GM20000 (cell line): Measurements from ENCODE around the gene RAPGEF3.

Experiments
- DNase-seq: peaks from one replicate; pipeline ENCODE4 v3.0.0; 2012; ENCODE audit warnings: low spot score
- CTCF ChIP-seq: IDR thresholded peaks from 2 replicates; pipeline ENCODE4 v1.5.1; 2012; ENCODE audit warnings: mild to moderate bottlenecking, control low read depth; ENCODE audit errors: extremely low read depth, missing control alignments

RAPGEF3 gene

DNA sequence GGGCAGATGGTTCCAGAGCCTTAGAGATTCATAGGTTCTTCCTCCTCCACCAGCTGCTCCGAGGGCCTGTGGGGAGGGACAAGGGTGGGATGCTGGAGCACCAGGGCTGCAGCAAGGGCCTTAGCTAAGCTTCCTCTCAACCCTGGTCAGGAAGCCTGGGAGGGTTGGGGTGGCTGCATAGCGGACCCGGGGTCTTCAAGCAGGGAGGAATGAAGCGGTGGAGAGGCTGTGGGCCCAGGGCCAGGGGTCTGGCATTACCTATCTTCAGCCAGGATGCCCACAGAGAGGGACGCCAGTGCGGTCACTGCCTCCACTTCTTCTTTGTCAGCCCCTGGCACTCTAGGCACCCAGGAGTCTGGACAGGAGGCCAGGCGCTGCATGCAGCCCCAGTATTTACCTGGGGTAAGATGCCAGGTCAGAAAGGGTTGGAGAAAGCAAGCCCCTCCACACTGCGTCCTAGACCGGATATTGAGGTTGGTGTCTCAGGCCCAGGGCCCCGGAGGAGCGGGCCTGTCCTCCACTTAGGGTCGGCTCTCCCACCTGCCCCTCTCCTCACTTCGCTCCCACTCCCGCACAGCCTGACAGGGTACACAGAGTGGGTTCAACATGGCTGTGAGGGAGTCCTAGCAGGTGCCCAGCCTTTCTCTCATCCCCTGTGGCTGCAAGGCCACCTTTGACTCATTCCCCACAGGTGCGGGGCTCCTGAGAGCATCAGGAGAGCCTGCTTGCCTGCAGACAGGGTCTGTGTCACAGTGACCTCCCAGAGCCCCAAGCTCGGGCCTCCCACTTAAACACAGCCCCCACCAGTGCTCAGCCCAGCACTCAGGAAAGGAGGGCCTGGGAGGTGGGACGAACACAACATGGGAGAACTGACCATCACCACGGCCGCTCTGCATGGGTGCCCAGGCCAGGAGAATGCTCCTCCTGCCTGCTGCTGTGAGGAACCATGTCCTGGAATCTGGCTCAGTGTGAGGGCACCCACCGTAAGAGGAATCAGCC, 25.4 kb upstream of the RAPGEF3 start:
- TF ChIP-seq CTCF, result no peak
- DNase-seq, result no peak

DNA sequence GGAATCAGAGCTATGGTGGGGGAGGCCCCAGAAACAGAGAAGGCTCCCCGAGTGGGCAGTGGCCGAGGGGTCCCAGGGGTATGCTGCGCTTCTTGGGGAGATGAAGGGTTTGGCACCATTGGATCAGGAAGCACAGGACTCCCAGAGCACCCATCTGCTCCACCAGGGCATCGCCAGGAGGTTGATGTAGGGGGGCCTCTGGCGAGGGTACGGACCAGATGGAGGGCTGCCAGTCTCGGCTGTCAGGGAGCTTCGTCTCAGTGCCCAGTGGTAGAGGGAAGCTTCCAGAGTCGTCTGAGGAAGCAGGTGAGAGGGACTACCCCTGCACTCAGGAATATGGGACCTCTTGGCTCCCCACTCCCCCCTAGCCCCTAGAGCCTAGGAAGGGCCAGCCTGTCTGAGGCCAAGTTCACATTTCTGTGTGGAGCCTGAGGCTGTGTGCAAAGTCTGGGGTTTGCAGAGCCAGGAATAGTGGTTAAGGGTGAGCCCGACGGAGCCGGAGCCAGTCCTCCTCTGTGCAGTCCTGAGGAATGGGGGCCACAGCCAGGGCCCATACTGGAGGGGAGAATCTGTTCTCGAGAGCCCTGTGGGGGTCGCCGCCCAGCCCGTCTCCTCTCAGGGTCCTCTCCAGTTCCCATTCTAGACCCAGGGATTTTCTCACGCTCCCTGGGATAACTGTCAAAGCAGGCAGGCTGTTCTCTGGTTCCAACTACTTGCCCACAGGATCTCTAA, 24.5 kb upstream of the RAPGEF3 start:
- TF ChIP-seq CTCF, result no peak

GRCh38 chr12:47782372-47782770, 23.7 kb upstream of the RAPGEF3 start:
- no peak for TF ChIP-seq CTCF
- DNase-seq, result no peak

More for the DNA sequence above, 24.5 kb upstream of the RAPGEF3 start:
- DNase-seq, result no peak

GRCh38 chr12:47781479-47782371, 23.0 kb upstream of the RAPGEF3 start:
- no peak for TF ChIP-seq CTCF
- no peak for DNase-seq

- DNase-seq, result no peak
- TF ChIP-seq CTCF, result no peak
Observed at GRCh38 chr12:47779943-47780504, 21.3 kb upstream of the RAPGEF3 start.

- peak; percentile 77 for TF ChIP-seq CTCF
- peak; percentile 90 for DNase-seq
Observed at GRCh38 chr12:47779301-47779942, 20.7 kb upstream of the RAPGEF3 start.
